Measurements from ENCODE around the gene GPHN.

GPHN gene

DNA sequence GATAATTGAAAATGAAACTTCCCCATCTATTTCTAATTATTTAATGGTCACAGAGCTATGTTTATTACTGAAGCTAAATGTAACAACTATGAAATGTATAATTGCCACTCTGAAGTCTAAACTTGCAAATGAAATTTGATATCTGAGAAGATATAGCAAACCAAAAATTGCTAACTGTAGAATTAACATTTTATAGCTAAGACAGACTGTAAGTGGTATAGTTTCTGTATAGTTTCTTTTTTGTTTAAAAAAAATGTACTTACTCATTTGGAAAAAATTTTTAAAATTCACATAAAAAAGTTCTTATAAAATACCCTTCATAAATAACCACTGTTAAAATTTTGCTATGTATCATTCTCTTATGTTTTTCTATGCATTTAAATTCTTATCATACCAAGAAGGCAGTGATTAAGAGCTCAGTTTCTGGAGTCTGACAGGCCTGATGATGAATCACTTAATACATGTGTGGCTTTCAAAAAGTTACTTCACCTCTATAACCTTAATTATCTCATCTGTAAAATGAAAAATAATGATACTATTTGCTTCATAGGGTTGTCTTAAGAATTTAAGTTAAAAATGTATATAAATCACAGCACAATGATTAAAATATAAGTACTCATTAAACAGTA lies 466.6 kb downstream of the GPHN start:
- Histone ChIP-seq H3K79me1 (ENCODE audit: low read length) (no peaks in the 10 kb centered on the region), H3K27ac (ENCODE audit: low read depth, low read length) (no peak overlapping the region), H3K18ac (ENCODE audit: low read length) (no peak overlapping the region), H2AK5ac (ENCODE audit: low read length) (no peak overlapping the region), H4K8ac (ENCODE audit: low read depth, low read length) (no peak overlapping the region), H3K4me1 (ENCODE audit: control insufficient read depth in 1 of 2, insufficient read depth in 2 of 2, low read length in 2 of 2) (no peaks in the 10 kb centered on the region), H2BK120ac (ENCODE audit: insufficient read depth, low read length, poor library complexity) (no peak overlapping the region), H3K27me3 (ENCODE audit: insufficient read depth, low read length) (no peaks in the 10 kb centered on the region), H3K4ac (ENCODE audit: low read depth, low read length) (no peak overlapping the region), H3K4me2 (ENCODE audit: low read length) (no peak overlapping the region), H4K91ac (ENCODE audit: low read depth, low read length) (no peak overlapping the region), H3K9ac (ENCODE audit: low read length) (no peak overlapping the region), H3K9me3 (ENCODE audit: insufficient read depth, low read depth, low read length) (no peaks in the 10 kb centered on the region), H3K79me2 (ENCODE audit: control insufficient read depth, insufficient read depth, low read length, poor library complexity) (no peaks in the 10 kb centered on the region), H3K14ac (ENCODE audit: low read length) (no peak overlapping the region), H2BK12ac (ENCODE audit: low read length) (no peak overlapping the region), H3K23ac (ENCODE audit: low read length) (no peak overlapping the region), H2AFZ (ENCODE audit: insufficient read depth, low read length, poor library complexity) (no peak overlapping the region), H4K12ac (ENCODE audit: low read depth, low read length) (no peak overlapping the region), H3K4me3 (ENCODE audit: low read depth, low read length) (no peak overlapping the region), H2BK5ac (ENCODE audit: low read depth, low read length, poor library complexity) (no peak overlapping the region), H3K36me3 (ENCODE audit: control insufficient read depth in 1 of 2, insufficient read depth in 2 of 2, low read length in 2 of 2) (no peaks in the 10 kb centered on the region)
- DNase-seq, result no peak

DNA sequence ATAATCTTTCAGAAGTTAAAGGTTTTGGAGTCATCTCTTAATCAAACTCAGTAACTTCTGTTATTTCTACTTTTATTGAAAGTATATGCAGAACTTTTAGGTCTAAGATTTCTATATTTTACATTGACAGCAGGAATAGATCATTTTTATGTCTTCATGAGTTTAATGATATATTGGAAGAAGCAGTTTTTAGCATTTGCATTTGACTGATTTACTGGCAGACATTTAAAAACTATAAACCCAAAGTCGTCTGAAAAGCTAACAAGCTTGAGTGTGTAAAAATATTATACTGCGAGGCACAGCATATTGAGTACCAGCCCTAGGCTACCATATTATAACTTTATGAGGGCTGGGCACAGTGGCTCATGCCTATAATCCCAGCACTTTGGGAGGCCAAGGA lies 467.3 kb downstream of the GPHN start:
- Histone ChIP-seq H4K91ac (ENCODE audit: low read depth, low read length) (no peak overlapping the region), H2AFZ (ENCODE audit: insufficient read depth, low read length, poor library complexity) (no peak overlapping the region), H3K4me2 (ENCODE audit: low read length) (no peak overlapping the region), H3K27me3 (ENCODE audit: insufficient read depth, low read length) (no peaks in the 10 kb centered on the region), H3K9ac (ENCODE audit: low read length) (no peak overlapping the region), H3K14ac (ENCODE audit: low read length) (no peak overlapping the region), H2BK120ac (ENCODE audit: insufficient read depth, low read length, poor library complexity) (no peak overlapping the region), H3K9me3 (ENCODE audit: insufficient read depth, low read depth, low read length) (no peaks in the 10 kb centered on the region), H4K8ac (ENCODE audit: low read depth, low read length) (no peak overlapping the region), H3K18ac (ENCODE audit: low read length) (no peak overlapping the region), H3K4me3 (ENCODE audit: low read depth, low read length) (no peak overlapping the region), H2BK5ac (ENCODE audit: low read depth, low read length, poor library complexity) (no peak overlapping the region), H3K79me1 (ENCODE audit: low read length) (no peaks in the 10 kb centered on the region), H3K79me2 (ENCODE audit: control insufficient read depth, insufficient read depth, low read length, poor library complexity) (no peaks in the 10 kb centered on the region), H3K36me3 (ENCODE audit: control insufficient read depth in 1 of 2, insufficient read depth in 2 of 2, low read length in 2 of 2) (no peaks in the 10 kb centered on the region), H3K27ac (ENCODE audit: low read depth, low read length) (no peak overlapping the region), H3K23ac (ENCODE audit: low read length) (no peak overlapping the region), H3K4me1 (ENCODE audit: control insufficient read depth in 1 of 2, insufficient read depth in 2 of 2, low read length in 2 of 2) (no peaks in the 10 kb centered on the region), H3K4ac (ENCODE audit: low read depth, low read length) (no peak overlapping the region), H2AK5ac (ENCODE audit: low read length) (no peak overlapping the region), H4K12ac (ENCODE audit: low read depth, low read length) (no peak overlapping the region), H2BK12ac (ENCODE audit: low read length) (no peak overlapping the region)
- DNase-seq, result no peak
- WGBS (ENCODE audit: extremely low coverage, insufficient coverage, insufficient read length), result no CpG with 5 or more reads among the region's 2 CpGs

DNA sequence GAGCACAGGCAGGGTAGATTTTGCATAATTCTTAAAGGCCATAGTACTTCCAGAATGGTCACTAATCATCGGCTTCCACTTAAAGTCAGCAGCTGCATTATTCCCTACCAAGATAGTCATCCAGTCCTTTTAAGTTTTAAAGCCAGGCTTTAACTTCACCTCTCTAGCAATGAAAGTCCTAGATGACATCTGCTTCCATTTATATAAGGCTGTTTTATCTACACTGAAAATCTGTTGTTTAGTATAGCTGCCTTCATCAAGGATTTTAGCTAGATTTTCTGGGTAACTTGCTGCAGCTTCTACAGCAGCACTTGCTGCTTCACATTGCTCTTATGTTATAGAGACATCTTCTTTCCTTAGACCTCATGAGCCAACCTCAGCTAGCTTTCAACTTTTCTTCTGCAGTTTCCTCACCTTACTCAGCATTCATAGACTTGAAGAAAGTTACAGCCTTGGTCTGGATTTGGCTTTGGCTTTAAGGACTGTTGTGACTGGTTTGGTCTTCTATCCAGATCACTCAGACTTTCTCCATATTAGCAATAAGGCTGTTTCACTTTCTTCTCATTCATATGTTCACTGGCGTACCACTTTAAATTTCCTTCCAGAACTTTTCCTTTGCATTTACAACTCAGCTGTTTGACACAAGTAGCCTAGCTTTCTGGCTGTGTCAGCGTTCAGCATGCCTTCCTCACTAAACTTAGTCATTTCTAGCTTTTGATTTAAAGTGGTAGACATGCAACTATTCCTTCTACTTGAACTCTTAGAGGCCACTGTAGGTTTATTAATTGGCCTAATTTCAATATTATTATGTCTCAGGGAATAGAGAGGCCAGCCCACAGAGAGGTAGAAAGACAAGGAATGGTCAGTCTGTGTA lies 471.4 kb downstream of the GPHN start:
- no peak overlapping the region for H2AK5ac ChIP-seq (ENCODE audit: low read length)
- no peak overlapping the region for H4K8ac ChIP-seq (ENCODE audit: low read depth, low read length)
- H2BK120ac ChIP-seq (ENCODE audit: insufficient read depth, low read length, poor library complexity), result no peak overlapping the region
- no peak for DNase-seq
- no peaks in the 10 kb centered on the region for H3K9me3 ChIP-seq (ENCODE audit: insufficient read depth, low read depth, low read length)
- no peaks in the 10 kb centered on the region for H3K36me3 ChIP-seq (ENCODE audit: control insufficient read depth in 1 of 2, insufficient read depth in 2 of 2, low read length in 2 of 2)
- H3K79me2 ChIP-seq (ENCODE audit: control insufficient read depth, insufficient read depth, low read length, poor library complexity), result no peaks in the 10 kb centered on the region
- no peak overlapping the region for H3K18ac ChIP-seq (ENCODE audit: low read length)
- no peak overlapping the region for H3K9ac ChIP-seq (ENCODE audit: low read length)
- no peak overlapping the region for H3K23ac ChIP-seq (ENCODE audit: low read length)
- H3K4ac ChIP-seq (ENCODE audit: low read depth, low read length), result no peak overlapping the region
- no peak overlapping the region for H3K27ac ChIP-seq (ENCODE audit: low read depth, low read length)
- no peaks in the 10 kb centered on the region for H3K4me1 ChIP-seq (ENCODE audit: control insufficient read depth in 1 of 2, insufficient read depth in 2 of 2, low read length in 2 of 2)
- H3K4me3 ChIP-seq (ENCODE audit: low read depth, low read length), result no peak overlapping the region
- no CpG with 5 or more reads among the region's 3 CpGs for WGBS (ENCODE audit: extremely low coverage, insufficient coverage, insufficient read length)
- no peak overlapping the region for H2BK12ac ChIP-seq (ENCODE audit: low read length)
- no peaks in the 10 kb centered on the region for H3K79me1 ChIP-seq (ENCODE audit: low read length)
- H3K4me2 ChIP-seq (ENCODE audit: low read length), result no peak overlapping the region
- H4K91ac ChIP-seq (ENCODE audit: low read depth, low read length), result no peak overlapping the region
- H4K12ac ChIP-seq (ENCODE audit: low read depth, low read length), result no peak overlapping the region
- H3K14ac ChIP-seq (ENCODE audit: low read length), result no peak overlapping the region
- H2AFZ ChIP-seq (ENCODE audit: insufficient read depth, low read length, poor library complexity), result no peak overlapping the region
- no peaks in the 10 kb centered on the region for H3K27me3 ChIP-seq (ENCODE audit: insufficient read depth, low read length)
- H2BK5ac ChIP-seq (ENCODE audit: low read depth, low read length, poor library complexity), result no peak overlapping the region

DNA sequence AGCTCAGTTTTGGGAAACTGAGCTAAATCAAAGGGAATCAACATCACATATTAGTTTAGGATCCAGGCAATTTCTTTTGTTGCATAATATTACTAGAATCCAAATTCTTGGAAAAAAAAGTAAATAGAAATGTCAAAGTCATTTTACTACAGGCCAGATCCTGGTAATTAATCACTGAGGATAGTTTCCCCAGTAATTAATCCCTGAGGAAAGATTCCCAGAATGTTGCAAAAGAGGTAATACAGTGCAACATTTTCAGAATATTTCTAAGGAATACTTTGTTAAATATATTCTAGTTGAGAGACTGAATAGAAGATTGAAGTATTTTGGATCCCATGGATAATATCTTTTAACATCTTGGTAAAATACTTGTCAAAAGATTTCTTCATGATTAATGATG lies 474.3 kb downstream of the GPHN start:
- H3K4ac ChIP-seq (ENCODE audit: low read depth, low read length), result no peak overlapping the region
- no peak overlapping the region for H2AFZ ChIP-seq (ENCODE audit: insufficient read depth, low read length, poor library complexity)
- H3K23ac ChIP-seq (ENCODE audit: low read length), result no peak overlapping the region
- no peak overlapping the region for H3K18ac ChIP-seq (ENCODE audit: low read length)
- H4K8ac ChIP-seq (ENCODE audit: low read depth, low read length), result no peak overlapping the region
- no peak overlapping the region for H2AK5ac ChIP-seq (ENCODE audit: low read length)
- H4K91ac ChIP-seq (ENCODE audit: low read depth, low read length), result no peak overlapping the region
- no peaks in the 10 kb centered on the region for H3K36me3 ChIP-seq (ENCODE audit: control insufficient read depth in 1 of 2, insufficient read depth in 2 of 2, low read length in 2 of 2)
- H3K27ac ChIP-seq (ENCODE audit: low read depth, low read length), result no peak overlapping the region
- no peaks in the 10 kb centered on the region for H3K79me2 ChIP-seq (ENCODE audit: control insufficient read depth, insufficient read depth, low read length, poor library complexity)
- H3K79me1 ChIP-seq (ENCODE audit: low read length), result no peaks in the 10 kb centered on the region
- H2BK12ac ChIP-seq (ENCODE audit: low read length), result no peak overlapping the region
- DNase-seq, result no peak
- H3K4me2 ChIP-seq (ENCODE audit: low read length), result no peak overlapping the region
- no peaks in the 10 kb centered on the region for H3K27me3 ChIP-seq (ENCODE audit: insufficient read depth, low read length)
- H3K9ac ChIP-seq (ENCODE audit: low read length), result no peak overlapping the region
- no peak overlapping the region for H3K14ac ChIP-seq (ENCODE audit: low read length)
- no peaks in the 10 kb centered on the region for H3K9me3 ChIP-seq (ENCODE audit: insufficient read depth, low read depth, low read length)
- no peak overlapping the region for H2BK5ac ChIP-seq (ENCODE audit: low read depth, low read length, poor library complexity)
- H3K4me3 ChIP-seq (ENCODE audit: low read depth, low read length), result no peak overlapping the region
- H2BK120ac ChIP-seq (ENCODE audit: insufficient read depth, low read length, poor library complexity), result no peak overlapping the region
- no peak overlapping the region for H4K12ac ChIP-seq (ENCODE audit: low read depth, low read length)
- H3K4me1 ChIP-seq (ENCODE audit: control insufficient read depth in 1 of 2, insufficient read depth in 2 of 2, low read length in 2 of 2), result no peaks in the 10 kb centered on the region

Data from trophoblast cell (in vitro differentiated cells and primary cell).